Measurements from ENCODE around the gene GABRB2. TPM values are rescaled to one million over a fixed set of nuclear protein-coding genes. Genes with fewer than 3 reads are reported as not detected.

Gene GABRB2
- total RNA-seq, 2 experiments from 2014 or later: 1.4 to 5.1 TPM

DNA sequence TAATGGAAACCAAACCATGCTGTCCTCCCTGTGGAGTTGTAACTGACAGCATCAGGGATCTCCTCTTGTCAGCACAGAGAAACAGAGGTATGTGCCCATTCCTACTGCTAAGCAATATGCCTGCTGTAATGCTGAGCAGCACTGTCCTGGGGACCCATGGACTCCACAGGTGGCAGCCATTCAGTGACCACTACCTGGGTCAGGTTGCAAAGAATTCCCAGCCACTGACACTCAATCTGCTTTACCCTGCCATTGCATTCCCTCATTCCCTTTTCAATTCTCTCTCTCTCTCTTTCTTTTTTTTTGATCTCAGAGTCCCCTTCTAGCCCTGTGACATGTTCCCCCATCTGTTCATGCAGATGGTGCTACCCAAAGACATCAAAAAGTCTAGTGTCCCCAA, 104.1 kb downstream of the GABRB2 start:
- Histone ChIP-seq H3K79me2 (ENCODE audit: insufficient read depth, low read depth, low read length) (no peaks in the 10 kb centered on the region), H3K27ac (ENCODE audit: low read depth, low read length, poor library complexity, severe bottlenecking) (no peak overlapping the region), H3K4me3 (ENCODE audit: low read depth, low read length, poor library complexity, severe bottlenecking) (no peak overlapping the region), H3K4me2 (ENCODE audit: low read length) (no peak overlapping the region), H3K9me3 (ENCODE audit: low read length) (no peaks in the 10 kb centered on the region), H4K20me1 (ENCODE audit: insufficient read depth, low read length) (no peaks in the 10 kb centered on the region), H3K4me1 (ENCODE audit: insufficient read depth, low read length, poor library complexity, severe bottlenecking) (no peaks in the 10 kb centered on the region), H2AFZ (ENCODE audit: low read length) (no peak overlapping the region), H3K36me3 (ENCODE audit: insufficient read depth, low read length) (no peaks in the 10 kb centered on the region), H3K9me2 (ENCODE audit: insufficient read depth, low read length) (no peaks in the 10 kb centered on the region)
- no TSS peak for BruUV-seq (replicated peaks)
- no peak for DNase-seq (ENCODE audit: low spot score)
- intact Hi-C loops (cut with micrococcal nuclease; ENCODE audit: unreplicated experiment): no loop called here
- TF ChIP-seq EZH2phosphoT487 (IDR thresholded peaks at IDR 0.05; ENCODE audit: borderline replicate concordance, low read depth, low read length) (no peak), CTCF (conservative IDR thresholded peaks at IDR 0.05; ENCODE audit: low read length) (no peak)
- CTCF ChIA-PET (ENCODE audit: unreplicated experiment): no interaction called here
- POLR2A ChIA-PET: no interaction called here

- BruUV-seq (replicated peaks): no TSS peak
- no peak overlapping the region for H3K27ac ChIP-seq (ENCODE audit: low read depth, low read length, poor library complexity, severe bottlenecking)
- ChIA-PET CTCF (ENCODE audit: unreplicated experiment) (no interaction called here), POLR2A (no interaction called here)
- no peaks in the 10 kb centered on the region for H3K79me2 ChIP-seq (ENCODE audit: insufficient read depth, low read depth, low read length)
- H3K4me3 ChIP-seq (ENCODE audit: low read depth, low read length, poor library complexity, severe bottlenecking): no peak overlapping the region
- no peak overlapping the region for H3K4me2 ChIP-seq (ENCODE audit: low read length)
- no peaks in the 10 kb centered on the region for H3K9me2 ChIP-seq (ENCODE audit: insufficient read depth, low read length)
- intact Hi-C loops (cut with micrococcal nuclease; ENCODE audit: unreplicated experiment): no loop called here
- no peaks in the 10 kb centered on the region for H4K20me1 ChIP-seq (ENCODE audit: insufficient read depth, low read length)
- no peaks in the 10 kb centered on the region for H3K4me1 ChIP-seq (ENCODE audit: insufficient read depth, low read length, poor library complexity, severe bottlenecking)
- no peak overlapping the region for H2AFZ ChIP-seq (ENCODE audit: low read length)
- H3K36me3 ChIP-seq (ENCODE audit: insufficient read depth, low read length): no peaks in the 10 kb centered on the region
- no peak for DNase-seq (ENCODE audit: low spot score)
- H3K9me3 ChIP-seq (ENCODE audit: low read length): no peaks in the 10 kb centered on the region
- TF ChIP-seq EZH2phosphoT487 (IDR thresholded peaks at IDR 0.05; ENCODE audit: borderline replicate concordance, low read depth, low read length) (no peak), CTCF (conservative IDR thresholded peaks at IDR 0.05; ENCODE audit: low read length) (no peak)
Observed at GRCh38 chr5:161432798-161433197, 113.7 kb downstream of the GABRB2 start.

- Histone ChIP-seq H3K4me1 (ENCODE audit: insufficient read depth, low read length, poor library complexity, severe bottlenecking) (no peaks in the 10 kb centered on the region), H2AFZ (ENCODE audit: low read length) (no peak overlapping the region), H3K9me3 (ENCODE audit: low read length) (no peaks in the 10 kb centered on the region), H3K4me3 (ENCODE audit: low read depth, low read length, poor library complexity, severe bottlenecking) (no peak overlapping the region), H3K79me2 (ENCODE audit: insufficient read depth, low read depth, low read length) (no peaks in the 10 kb centered on the region), H3K4me2 (ENCODE audit: low read length) (no peak overlapping the region), H3K27ac (ENCODE audit: low read depth, low read length, poor library complexity, severe bottlenecking) (no peak overlapping the region), H3K9me2 (ENCODE audit: insufficient read depth, low read length) (no peaks in the 10 kb centered on the region), H4K20me1 (ENCODE audit: insufficient read depth, low read length) (no peaks in the 10 kb centered on the region), H3K36me3 (ENCODE audit: insufficient read depth, low read length) (no peaks in the 10 kb centered on the region)
- DNase-seq (ENCODE audit: low spot score): no peak
- intact Hi-C loops (cut with micrococcal nuclease; ENCODE audit: unreplicated experiment): no loop called here
- no TSS peak for BruUV-seq (replicated peaks)
- no peak for TF ChIP-seq EZH2phosphoT487 (IDR thresholded peaks at IDR 0.05; ENCODE audit: borderline replicate concordance, low read depth, low read length)
- TF ChIP-seq CTCF (conservative IDR thresholded peaks at IDR 0.05; ENCODE audit: low read length): no peak
- CTCF ChIA-PET (ENCODE audit: unreplicated experiment): no interaction called here
- POLR2A ChIA-PET: no interaction called here
Observed at GRCh38 chr5:161431963-161432362, 114.6 kb downstream of the GABRB2 start.
